ENCODE data around the gene PLCB1. TPM values are rescaled to one million over a fixed set of nuclear protein-coding genes. Genes with fewer than 3 reads are reported as not detected.

Gene PLCB1
- total RNA-seq, 3 donors from 2014 or later = 12.2 to 106 (median 30.5) TPM

DNA sequence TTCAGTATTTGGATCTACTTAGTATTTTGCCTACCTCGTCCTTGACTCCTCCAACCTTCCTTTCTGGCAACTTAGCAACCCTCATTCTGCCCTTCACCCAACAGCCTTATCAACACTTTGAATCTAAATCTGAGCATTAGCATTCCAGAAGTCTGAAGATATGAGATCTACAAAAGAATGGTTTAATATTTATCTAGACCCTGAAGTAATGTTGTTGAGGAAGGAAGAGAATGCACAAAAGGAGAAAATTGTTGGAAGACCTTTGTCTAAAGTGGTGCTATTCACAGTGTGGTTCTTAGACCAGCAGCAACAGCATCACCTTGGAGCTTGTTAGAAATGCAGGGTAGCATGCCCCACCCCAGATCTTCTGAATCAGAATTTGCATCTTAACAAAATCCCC is 738.6 kb downstream of the PLCB1 start:
- Histone ChIP-seq H3K4me1 (no peaks in the 10 kb centered on the region), H3K36me3 (no peaks in the 10 kb centered on the region), H3K27ac (no peak overlapping the region), H3K9me3 (no peaks in the 10 kb centered on the region), H3K4me3 (no peak overlapping the region), H3K27me3 (no peaks in the 10 kb centered on the region)
- TF ChIP-seq, protein P1, sequence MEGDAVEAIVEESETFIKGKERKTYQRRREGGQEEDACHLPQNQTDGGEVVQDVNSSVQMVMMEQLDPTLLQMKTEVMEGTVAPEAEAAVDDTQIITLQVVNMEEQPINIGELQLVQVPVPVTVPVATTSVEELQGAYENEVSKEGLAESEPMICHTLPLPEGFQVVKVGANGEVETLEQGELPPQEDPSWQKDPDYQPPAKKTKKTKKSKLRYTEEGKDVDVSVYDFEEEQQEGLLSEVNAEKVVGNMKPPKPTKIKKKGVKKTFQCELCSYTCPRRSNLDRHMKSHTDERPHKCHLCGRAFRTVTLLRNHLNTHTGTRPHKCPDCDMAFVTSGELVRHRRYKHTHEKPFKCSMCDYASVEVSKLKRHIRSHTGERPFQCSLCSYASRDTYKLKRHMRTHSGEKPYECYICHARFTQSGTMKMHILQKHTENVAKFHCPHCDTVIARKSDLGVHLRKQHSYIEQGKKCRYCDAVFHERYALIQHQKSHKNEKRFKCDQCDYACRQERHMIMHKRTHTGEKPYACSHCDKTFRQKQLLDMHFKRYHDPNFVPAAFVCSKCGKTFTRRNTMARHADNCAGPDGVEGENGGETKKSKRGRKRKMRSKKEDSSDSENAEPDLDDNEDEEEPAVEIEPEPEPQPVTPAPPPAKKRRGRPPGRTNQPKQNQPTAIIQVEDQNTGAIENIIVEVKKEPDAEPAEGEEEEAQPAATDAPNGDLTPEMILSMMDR (IDR thresholded peaks at IDR 0.05) = no peak
- TF ChIP-seq POLR2AphosphoS5 (IDR thresholded peaks at IDR 0.05) = no peak
- TF ChIP-seq POLR2A (IDR thresholded peaks at IDR 0.05) = no peak
- no peak for DNase-seq (ENCODE audit: low spot score in 2 of 2)
- intact Hi-C loops (cut with DNase I; ENCODE audit: low total_unique reads) = no loop called here

DNA sequence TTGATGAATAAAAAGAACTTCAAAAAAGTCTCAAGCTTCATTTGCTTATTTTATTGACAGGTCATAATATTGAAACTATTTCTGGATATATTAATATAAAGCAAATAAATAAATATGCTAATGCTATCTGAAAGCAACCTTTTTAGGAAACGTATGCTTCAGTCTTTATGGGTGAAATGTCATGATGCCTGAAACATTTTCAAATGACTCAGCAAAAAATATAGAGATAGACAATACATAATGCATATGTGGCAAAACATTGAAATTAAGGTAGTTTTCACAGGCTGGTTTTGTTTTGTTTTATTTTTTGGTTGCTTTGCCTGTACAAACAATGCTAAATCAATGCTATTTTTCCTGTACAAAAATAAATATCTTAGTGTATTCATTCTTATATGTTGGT is 742.4 kb downstream of the PLCB1 start:
- intact Hi-C loops (cut with DNase I; ENCODE audit: low total_unique reads) = no loop called here
- no peak for DNase-seq (ENCODE audit: low spot score in 2 of 2)
- no peaks in the 10 kb centered on the region for H3K36me3 ChIP-seq
- H3K27me3 ChIP-seq = no peaks in the 10 kb centered on the region
- no peak overlapping the region for H3K4me3 ChIP-seq
- TF ChIP-seq, protein P1 (IDR thresholded peaks at IDR 0.05) = no peak
- TF ChIP-seq POLR2A (IDR thresholded peaks at IDR 0.05) (no peak), POLR2AphosphoS5 (IDR thresholded peaks at IDR 0.05) (no peak)
- H3K27ac ChIP-seq = no peak overlapping the region
- H3K9me3 ChIP-seq = no peaks in the 10 kb centered on the region
- H3K4me1 ChIP-seq = no peaks in the 10 kb centered on the region

DNA sequence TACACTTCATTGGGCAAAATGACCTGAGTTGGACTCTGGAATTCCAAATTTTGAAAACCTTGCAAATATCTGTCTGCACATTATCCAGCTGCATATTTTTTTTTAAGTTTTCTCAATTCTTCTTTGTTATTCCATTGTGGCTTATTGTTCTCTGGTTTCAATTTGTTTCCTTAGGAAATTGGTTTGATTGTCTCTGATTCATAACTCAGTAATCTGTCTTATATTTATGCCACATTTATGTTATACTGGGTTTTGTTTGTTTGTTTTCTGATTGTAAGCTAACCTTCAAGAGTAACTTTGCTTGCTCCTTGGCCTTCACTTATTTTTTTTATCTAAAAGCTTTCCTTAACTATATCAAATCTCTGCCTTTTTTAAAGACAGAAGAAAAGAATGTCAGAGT is 743.5 kb downstream of the PLCB1 start:
- no peaks in the 10 kb centered on the region for H3K27me3 ChIP-seq
- DNase-seq (ENCODE audit: low spot score in 2 of 2) = no peak
- no peaks in the 10 kb centered on the region for H3K36me3 ChIP-seq
- H3K4me3 ChIP-seq = no peak overlapping the region
- H3K27ac ChIP-seq = no peak overlapping the region
- H3K4me1 ChIP-seq = no peaks in the 10 kb centered on the region
- intact Hi-C loops (cut with DNase I; ENCODE audit: low total_unique reads) = no loop called here
- H3K9me3 ChIP-seq = no peaks in the 10 kb centered on the region
- TF ChIP-seq, protein P1 (IDR thresholded peaks at IDR 0.05) = no peak
- TF ChIP-seq POLR2AphosphoS5 (IDR thresholded peaks at IDR 0.05) = no peak
- TF ChIP-seq POLR2A (IDR thresholded peaks at IDR 0.05) = no peak

DNA sequence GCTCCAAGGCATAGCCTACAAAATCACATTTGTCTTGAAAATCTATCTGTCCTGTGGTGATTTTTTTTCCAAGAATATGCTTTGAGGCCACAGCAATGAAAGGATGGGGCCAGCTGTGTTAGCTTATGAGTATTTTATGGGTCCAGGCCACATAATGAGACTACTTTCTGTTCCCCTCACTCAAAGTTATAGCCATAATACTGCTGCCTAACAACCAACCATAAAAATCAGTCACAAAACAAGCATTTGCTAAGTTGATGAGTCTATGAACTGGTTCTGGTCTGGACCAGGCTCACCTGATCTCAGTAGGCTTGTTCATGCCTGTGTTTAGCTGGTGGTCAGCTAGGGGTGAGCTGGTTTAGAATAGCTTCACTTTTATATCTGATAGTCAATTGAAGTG is 744.3 kb downstream of the PLCB1 start:
- Histone ChIP-seq H3K27me3 (no peaks in the 10 kb centered on the region), H3K36me3 (no peaks in the 10 kb centered on the region), H3K9me3 (no peaks in the 10 kb centered on the region), H3K4me1 (no peaks in the 10 kb centered on the region), H3K4me3 (no peak overlapping the region), H3K27ac (no peak overlapping the region)
- TF ChIP-seq POLR2A (IDR thresholded peaks at IDR 0.05) (no peak), POLR2AphosphoS5 (IDR thresholded peaks at IDR 0.05) (no peak)
- TF ChIP-seq, protein P1 (IDR thresholded peaks at IDR 0.05) = no peak
- DNase-seq (ENCODE audit: low spot score in 2 of 2) = no peak
- intact Hi-C loops (cut with DNase I; ENCODE audit: low total_unique reads) = no loop called here

DNA sequence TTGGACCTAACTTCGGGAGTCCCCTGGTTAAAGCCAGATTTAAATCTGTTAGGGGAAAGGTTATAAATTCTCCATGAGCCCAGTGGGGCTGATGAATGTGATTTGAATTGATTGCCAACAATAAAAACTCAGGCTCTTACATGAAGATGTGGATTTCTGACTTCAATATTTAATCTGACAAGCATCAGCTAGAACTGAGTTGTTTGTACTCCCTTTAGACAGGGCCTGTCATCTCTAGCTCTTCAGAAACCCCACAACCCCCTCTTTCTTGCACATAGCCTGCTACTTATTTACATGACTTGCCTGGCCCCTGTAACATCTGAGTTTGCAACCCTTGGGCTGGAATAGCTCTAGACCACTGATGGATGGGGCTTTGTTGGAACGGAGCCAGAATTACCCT is 745.2 kb downstream of the PLCB1 start:
- no peak overlapping the region for H3K27ac ChIP-seq
- intact Hi-C loops (cut with DNase I; ENCODE audit: low total_unique reads) = no loop called here
- no peak for DNase-seq (ENCODE audit: low spot score in 2 of 2)
- H3K4me3 ChIP-seq = no peak overlapping the region
- no peaks in the 10 kb centered on the region for H3K36me3 ChIP-seq
- H3K27me3 ChIP-seq = no peaks in the 10 kb centered on the region
- no peaks in the 10 kb centered on the region for H3K4me1 ChIP-seq
- no peak for TF ChIP-seq POLR2AphosphoS5 (IDR thresholded peaks at IDR 0.05)
- no peak for TF ChIP-seq POLR2A (IDR thresholded peaks at IDR 0.05)
- TF ChIP-seq, protein P1 (IDR thresholded peaks at IDR 0.05) = no peak
- H3K9me3 ChIP-seq = no peaks in the 10 kb centered on the region

Data from breast epithelium (tissue), 4 donors.